SU-DHL-6 (cell line): ENCODE results near the gene ARHGAP4.

Experiments
- H2AFZ ChIP-seq: fragments of 200-600 bp; sonication (generic); 2 replicates; pipeline ENCODE4 v1.6.1; 2014; ENCODE audit warnings: low read depth, mild to moderate bottlenecking, moderate library complexity, mixed read lengths, antibody characterized with exemption, low read length; ENCODE audit not compliant: severe bottlenecking
- H3F3A ChIP-seq: fragments of 200-600 bp; shearing (Covaris generic); 2 replicates; pipeline ENCODE4 v1.6.0; 2016; ENCODE audit warnings: antibody characterized with exemption, mild to moderate bottlenecking; ENCODE audit not compliant: insufficient read depth
- H3K27ac ChIP-seq: fragments of 200-600 bp; sonication (generic); 2 replicates; pipeline ENCODE4 v1.5.1; 2016; ENCODE audit warnings: low read depth, mild to moderate bottlenecking, low read length, moderate library complexity, mixed read lengths
- H3K27me3 ChIP-seq: fragments of 200-600 bp; sonication (generic), shearing (Covaris generic); 2 replicates; pipeline ENCODE4 v1.6.0; 2014; ENCODE audit warnings: mild to moderate bottlenecking, low read length
- H3K36me3 ChIP-seq: fragments of 200-600 bp; sonication (generic); 2 replicates; pipeline ENCODE4 v1.6.1; 2014; ENCODE audit warnings: mild to moderate bottlenecking, low read length, mixed read lengths
- H3K4me2 ChIP-seq: fragments of 300-600, 200-600 bp; shearing (Covaris generic), sonication (generic); 2 replicates; pipeline ENCODE4 v1.6.0; 2014; ENCODE audit warnings: low read length, low read depth, mild to moderate bottlenecking; ENCODE audit not compliant: poor library complexity, severe bottlenecking
- H3K4me3 ChIP-seq: fragments of 200-600 bp; sonication (generic); 2 replicates; pipeline ENCODE4 v1.5.1; 2014; ENCODE audit warnings: antibody characterized with exemption, low read length, mild to moderate bottlenecking, mixed read lengths; ENCODE audit not compliant: insufficient read depth, poor library complexity, severe bottlenecking
- H3K79me2 ChIP-seq: fragments of 200-600 bp; sonication (generic); 2 replicates; pipeline ENCODE4 v1.6.1; 2014; ENCODE audit warnings: mild to moderate bottlenecking, low read length, moderate library complexity; ENCODE audit not compliant: insufficient read depth
- H3K9ac ChIP-seq: fragments of 200-600 bp; sonication (generic); 2 replicates; pipeline ENCODE4 v1.7.0; 2014; ENCODE audit warnings: mild to moderate bottlenecking, low read length
- H3K9me2 ChIP-seq: fragments of 200-600 bp; sonication (generic); replicated peaks from 2 replicates; pipeline ENCODE4 v1.6.1; 2014; ENCODE audit warnings: low read length; ENCODE audit not compliant: insufficient read depth
- H3K9me3 ChIP-seq: fragments of 200-600 bp; sonication (generic); 2 replicates; pipeline ENCODE4 v1.6.1; 2014; ENCODE audit warnings: low read length, mixed read lengths; ENCODE audit not compliant: insufficient read depth
- H4K20me1 ChIP-seq: fragments of 200-600 bp; sonication (generic); 2 replicates; pipeline ENCODE4 v1.6.1; 2014; ENCODE audit warnings: low read depth, mild to moderate bottlenecking, antibody characterized with exemption, low read length, moderate library complexity, mixed read lengths
- CTCF ChIP-seq: fragments of 200-600 bp; sonication (generic); IDR thresholded peaks from one replicate; pipeline ENCODE4 v1.5.1; 2017; ENCODE audit warnings: antibody characterized with exemption, mild to moderate bottlenecking, low read length, moderate library complexity; ENCODE audit not compliant: insufficient read depth, poor library complexity, severe bottlenecking
- EZH2phosphoT487 ChIP-seq: fragments of 200-600 bp; sonication (generic), shearing (Covaris generic); conservative IDR thresholded peaks from 2 replicates; pipeline ENCODE4 v1.6.1; 2018; ENCODE audit warnings: mild to moderate bottlenecking, antibody characterized with exemption, low read length, moderate library complexity, mixed read lengths

Gene ARHGAP4

GRCh38 chrX:153884590-153884989 is 41.5 kb downstream of the ARHGAP4 start:
- Histone ChIP-seq H3K36me3 (no peaks in the 10 kb centered on the region), H3K4me3 (no peak overlapping the region)

GRCh38 chrX:153884136-153884535 is 41.9 kb downstream of the ARHGAP4 start:
- Histone ChIP-seq H3K4me3 (no peak overlapping the region), H3K4me2 (no peak overlapping the region), H3F3A (no peaks in the 10 kb centered on the region), H3K79me2 (no peaks in the 10 kb centered on the region), H4K20me1 (no peaks in the 10 kb centered on the region), H3K27ac (no peak overlapping the region), H3K9me3 (no peaks in the 10 kb centered on the region), H3K9me2 (no peaks in the 10 kb centered on the region), H3K9ac (no peak overlapping the region), H3K27me3 (no peaks in the 10 kb centered on the region), H2AFZ (no peak overlapping the region), H3K36me3 (no peaks in the 10 kb centered on the region)
- TF ChIP-seq EZH2phosphoT487 (no peak), CTCF (no peak)

More at GRCh38 chrX:153884590-153884989, 41.5 kb downstream of the ARHGAP4 start:
- H3K4me2 ChIP-seq: no peak overlapping the region
- H3K79me2 ChIP-seq: no peaks in the 10 kb centered on the region
- no peaks in the 10 kb centered on the region for H3F3A ChIP-seq
- TF ChIP-seq CTCF (no peak), EZH2phosphoT487 (no peak)
- no peaks in the 10 kb centered on the region for H3K27me3 ChIP-seq
- no peaks in the 10 kb centered on the region for H4K20me1 ChIP-seq
- H3K9ac ChIP-seq: no peak overlapping the region
- H2AFZ ChIP-seq: no peak overlapping the region
- H3K27ac ChIP-seq: no peak overlapping the region
- no peaks in the 10 kb centered on the region for H3K9me3 ChIP-seq
- H3K9me2 ChIP-seq: no peaks in the 10 kb centered on the region

GRCh38 chrX:153883163-153883843 is 42.8 kb downstream of the ARHGAP4 start:
- no peaks in the 10 kb centered on the region for H3K79me2 ChIP-seq
- H2AFZ ChIP-seq: no peak overlapping the region
- H3K9me3 ChIP-seq: no peaks in the 10 kb centered on the region
- no peaks in the 10 kb centered on the region for H3F3A ChIP-seq
- H3K9me2 ChIP-seq: no peaks in the 10 kb centered on the region
- no peak for TF ChIP-seq EZH2phosphoT487
- TF ChIP-seq CTCF: no peak
- H4K20me1 ChIP-seq: no peaks in the 10 kb centered on the region
- no peak overlapping the region for H3K9ac ChIP-seq
- H3K27ac ChIP-seq: no peak overlapping the region
- no peak overlapping the region for H3K4me2 ChIP-seq
- H3K27me3 ChIP-seq: no peaks in the 10 kb centered on the region
- no peaks in the 10 kb centered on the region for H3K36me3 ChIP-seq
- H3K4me3 ChIP-seq: no peak overlapping the region
